Measurements from ENCODE around the gene SAMD15. TPM values are rescaled to one million over a fixed set of nuclear protein-coding genes. Genes with fewer than 3 reads are reported as not detected.

The SAMD15 gene
- total RNA-seq, 1 experiment from 2014 or later = 0.86 TPM

GRCh38 chr14:77426396-77426795 is 49.2 kb downstream of the SAMD15 start:
- POLR2A ChIA-PET = interaction anchor here (1.6 kb wide), 1 partner anchor 11 kb away, joined by 4 read pairs; no protein-coding TSS in a partner anchor
- Mint-ChIP-seq H3K4me1 (ENCODE audit: insufficient read depth, unreplicated experiment) (peaks cover 3% of the 10 kb centered on the region), H3K36me3 (ENCODE audit: insufficient read depth, unreplicated experiment) (peaks cover 86% of the 10 kb centered on the region), H3K9me3 (ENCODE audit: unreplicated experiment) (no peaks in the 10 kb centered on the region), H3K27me3 (ENCODE audit: insufficient read depth, unreplicated experiment) (no peaks in the 10 kb centered on the region), H3K4me3 (ENCODE audit: unreplicated experiment) (no peak overlapping the region), H3K27ac (ENCODE audit: low read depth, unreplicated experiment) (no peak overlapping the region)
- BruUV-seq (replicated peaks) = no TSS peak
- CTCF ChIA-PET = no interaction called here
- intact Hi-C loops (cut with micrococcal nuclease) = no loop called here
- TF ChIP-seq CTCF (IDR thresholded peaks at IDR 0.05; ENCODE audit: unreplicated experiment) = no peak
- DNase-seq (ENCODE audit: unreplicated experiment) = no peak

DNA sequence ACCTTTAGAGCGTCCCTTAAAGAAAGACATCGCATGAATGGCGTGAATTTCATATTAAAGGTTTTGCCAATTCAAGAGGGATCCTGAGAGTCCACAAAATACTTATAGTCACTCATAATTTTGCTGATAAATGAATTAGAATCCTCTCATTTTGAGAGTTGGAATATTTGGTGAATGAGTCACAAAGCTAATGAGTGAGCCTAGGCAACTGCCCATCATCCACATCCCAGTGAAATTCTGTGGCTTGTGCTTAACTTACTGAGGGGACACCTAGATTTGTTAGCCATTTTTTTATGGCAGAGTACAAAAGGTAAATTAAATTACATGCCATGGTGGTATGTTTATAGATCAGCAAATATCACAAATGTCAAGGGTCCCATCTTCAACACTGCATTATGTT is 58.9 kb downstream of the SAMD15 start:
- ChIA-PET POLR2A (no interaction called here), CTCF (no interaction called here)
- TF ChIP-seq CTCF (IDR thresholded peaks at IDR 0.05; ENCODE audit: unreplicated experiment) = no peak
- intact Hi-C loops (cut with micrococcal nuclease) = no loop called here
- Mint-ChIP-seq H3K4me1 (ENCODE audit: insufficient read depth, unreplicated experiment) (no peaks in the 10 kb centered on the region), H3K36me3 (ENCODE audit: insufficient read depth, unreplicated experiment) (peaks cover 80% of the 10 kb centered on the region), H3K27me3 (ENCODE audit: insufficient read depth, unreplicated experiment) (no peaks in the 10 kb centered on the region), H3K27ac (ENCODE audit: low read depth, unreplicated experiment) (no peak overlapping the region), H3K4me3 (ENCODE audit: unreplicated experiment) (no peak overlapping the region), H3K9me3 (ENCODE audit: unreplicated experiment) (no peaks in the 10 kb centered on the region)
- no TSS peak for BruUV-seq (replicated peaks)
- DNase-seq (ENCODE audit: unreplicated experiment) = no peak

- Mint-ChIP-seq H3K4me1 (ENCODE audit: insufficient read depth, unreplicated experiment) (no peaks in the 10 kb centered on the region), H3K9me3 (ENCODE audit: unreplicated experiment) (no peaks in the 10 kb centered on the region), H3K27ac (ENCODE audit: low read depth, unreplicated experiment) (no peak overlapping the region), H3K4me3 (ENCODE audit: unreplicated experiment) (no peak overlapping the region), H3K36me3 (ENCODE audit: insufficient read depth, unreplicated experiment) (peaks cover 90% of the 10 kb centered on the region), H3K27me3 (ENCODE audit: insufficient read depth, unreplicated experiment) (no peaks in the 10 kb centered on the region)
- ChIA-PET POLR2A (interaction anchor here (1.3 kb wide), 1 partner anchor 20 kb away, joined by 3 read pairs; no protein-coding TSS in a partner anchor), CTCF (interaction anchor here (0.6 to 1.1 kb wide), 2 partner anchors 10 to 38 kb away, joined by 3 read pairs; no protein-coding TSS in a partner anchor)
- no peak for DNase-seq (ENCODE audit: unreplicated experiment)
- intact Hi-C loops (cut with micrococcal nuclease) = no loop called here
- BruUV-seq (replicated peaks) = no TSS peak
- TF ChIP-seq CTCF (IDR thresholded peaks at IDR 0.05; ENCODE audit: unreplicated experiment) = no peak
Measured at GRCh38 chr14:77438596-77438995, 61.4 kb downstream of the SAMD15 start.

GRCh38 chr14:77439861-77440260 is 62.7 kb downstream of the SAMD15 start:
- BruUV-seq (replicated peaks) = no TSS peak
- no peak for TF ChIP-seq CTCF (IDR thresholded peaks at IDR 0.05; ENCODE audit: unreplicated experiment)
- Mint-ChIP-seq H3K36me3 (ENCODE audit: insufficient read depth, unreplicated experiment) (peaks cover 85% of the 10 kb centered on the region), H3K4me3 (ENCODE audit: unreplicated experiment) (no peak overlapping the region), H3K9me3 (ENCODE audit: unreplicated experiment) (no peaks in the 10 kb centered on the region), H3K27ac (ENCODE audit: low read depth, unreplicated experiment) (no peak overlapping the region), H3K4me1 (ENCODE audit: insufficient read depth, unreplicated experiment) (no peaks in the 10 kb centered on the region), H3K27me3 (ENCODE audit: insufficient read depth, unreplicated experiment) (no peaks in the 10 kb centered on the region)
- intact Hi-C loops (cut with micrococcal nuclease) = no loop called here
- DNase-seq (ENCODE audit: unreplicated experiment) = no peak
- ChIA-PET CTCF (interaction anchor here (0.7 kb wide), 1 partner anchor 83 kb away, joined by 3 read pairs; no protein-coding TSS in a partner anchor), POLR2A (no interaction called here)

Other genes with a start within 250 kb of the SAMD15 start
- not detected in 2 replicates for gene ZDHHC22, start 235.6 kb upstream of the SAMD15 start, total RNA-seq (2022)
- gene TMEM63C, start 195.6 kb upstream of the SAMD15 start, total RNA-seq (2022) = 5.1 and 9.3 TPM in 2 replicates
- not detected in 2 replicates for gene NGB, start 106.2 kb upstream of the SAMD15 start, total RNA-seq (2022)
- gene POMT2, start 56.5 kb upstream of the SAMD15 start, total RNA-seq (2022) = 32.1 and 33.0 TPM in 2 replicates
- 36.8 and 40.1 TPM in 2 replicates for gene GSTZ1, start 56.3 kb upstream of the SAMD15 start, total RNA-seq (2022)
- 9.3 and 12.9 TPM in 2 replicates for gene TMED8, start 285 bp upstream of the SAMD15 start, total RNA-seq (2022)
- gene NOXRED1, start 46.1 kb downstream of the SAMD15 start, total RNA-seq (2022) = 0.58 and 1.4 TPM in 2 replicates
- 18.7 and 19.8 TPM in 2 replicates for gene VIPAS39, start 80.2 kb downstream of the SAMD15 start, total RNA-seq (2022)
- gene AHSA1, start 80.7 kb downstream of the SAMD15 start, total RNA-seq (2022) = 77.7 and 78.5 TPM in 2 replicates
- gene ISM2, start 121.4 kb downstream of the SAMD15 start, total RNA-seq (2022) = not detected in 2 replicates
- gene SPTLC2, start 239.3 kb downstream of the SAMD15 start, total RNA-seq (2022) = 10.3 and 15.8 TPM in 2 replicates

All from MCF 10A (cell line).